Measurements from ENCODE around the gene UNG.
"Not testable (repeated sequence)": the region's sequence is repeated elsewhere in the genome, so short reads cannot be mapped to it uniquely, and the experiment has no call there.

Gene UNG

DNA sequence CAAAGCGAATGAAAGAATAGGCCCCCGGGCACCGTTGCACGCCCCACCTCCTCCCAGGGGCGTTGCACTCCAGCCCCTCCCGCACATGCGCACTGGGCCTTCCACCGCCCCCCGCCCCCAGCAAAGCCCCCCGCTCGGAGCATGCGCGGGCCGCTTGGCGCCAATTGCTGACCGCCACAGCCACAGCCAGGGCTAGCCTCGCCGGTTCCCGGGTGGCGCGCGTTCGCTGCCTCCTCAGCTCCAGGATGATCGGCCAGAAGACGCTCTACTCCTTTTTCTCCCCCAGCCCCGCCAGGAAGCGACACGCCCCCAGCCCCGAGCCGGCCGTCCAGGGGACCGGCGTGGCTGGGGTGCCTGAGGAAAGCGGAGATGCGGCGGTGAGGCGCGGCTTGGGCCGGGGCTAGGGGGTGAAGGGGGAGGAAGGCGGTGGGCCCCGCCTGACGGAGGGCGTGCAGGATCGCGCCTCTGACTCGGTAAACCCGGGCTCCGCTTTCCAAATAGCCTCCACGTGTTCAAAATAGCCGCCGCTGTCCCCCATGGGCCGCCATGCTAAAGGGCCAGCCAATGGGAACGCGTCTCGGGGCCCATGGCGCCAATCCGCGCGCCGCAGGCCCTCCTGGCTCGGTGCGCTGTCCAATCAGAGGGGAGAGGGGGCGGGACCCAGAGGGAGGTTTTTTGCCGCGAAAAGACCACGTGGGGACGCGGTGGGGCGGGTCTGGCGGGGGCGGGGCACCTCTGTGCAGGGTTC, at the start of gene UNG:
Gene UNG (plus strand): TSS at position 163 of the 748 bp plus-strand sequence. CDS start 83 bp downstream, at position 246.
- DNase-seq = peak; percentile 97

DNA sequence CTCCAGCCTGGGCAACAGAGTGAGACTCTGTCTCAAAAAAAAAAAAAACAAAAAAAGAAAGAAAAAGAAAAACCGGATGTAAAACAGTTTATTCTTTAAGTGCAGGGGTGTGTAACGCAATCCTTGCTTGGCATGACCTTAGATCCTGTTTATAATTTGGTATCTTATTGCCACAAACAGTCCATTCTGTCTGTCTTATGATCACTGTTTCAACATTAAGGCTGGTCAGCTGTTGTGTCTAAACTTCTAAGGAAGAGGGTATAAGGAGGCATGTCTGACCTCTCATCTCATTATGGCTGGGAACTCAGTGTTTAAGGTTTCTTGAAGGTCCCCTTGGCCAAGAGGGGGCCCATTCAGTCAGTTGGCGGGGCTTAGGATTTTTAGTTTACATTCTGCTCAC, 48.7 kb upstream of the UNG start:
- not testable (repeated sequence) for DNase-seq

DNA sequence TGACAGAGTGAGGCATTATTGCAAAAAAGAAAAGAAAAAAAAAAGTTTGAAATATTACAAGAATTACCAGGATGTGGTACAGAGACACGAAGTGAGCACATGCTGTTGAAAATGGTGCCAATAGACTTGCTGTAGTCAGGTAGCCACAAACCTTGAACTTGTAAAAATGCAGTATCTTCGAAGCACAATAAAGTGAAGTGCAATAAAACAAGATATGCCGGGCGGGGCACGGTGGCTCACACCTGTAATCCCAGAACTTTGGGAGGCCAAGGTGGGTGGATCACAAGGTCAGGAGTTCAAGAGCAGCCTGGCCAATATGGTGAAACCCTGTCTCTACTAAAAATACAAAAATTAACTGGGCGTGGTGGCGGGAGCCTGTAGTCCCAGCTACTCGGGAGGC, 47.6 kb upstream of the UNG start:
- DNase-seq = not testable (repeated sequence)

DNA sequence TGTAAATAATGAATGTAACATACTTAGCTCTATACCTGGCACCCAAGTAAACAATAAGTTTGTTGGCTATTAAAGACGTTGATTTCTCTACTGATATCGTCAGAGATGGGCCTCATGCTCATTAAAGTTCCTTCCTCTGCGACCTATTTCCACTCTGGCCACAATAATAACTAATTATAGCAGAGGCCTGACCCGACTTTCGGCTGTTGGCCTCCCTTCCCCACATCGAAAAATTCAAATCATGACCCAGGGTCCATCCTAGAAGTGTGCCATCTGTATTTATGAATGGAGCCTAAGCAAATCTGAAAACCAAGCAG, 45.3 kb upstream of the UNG start:
- no peak for DNase-seq

DNA sequence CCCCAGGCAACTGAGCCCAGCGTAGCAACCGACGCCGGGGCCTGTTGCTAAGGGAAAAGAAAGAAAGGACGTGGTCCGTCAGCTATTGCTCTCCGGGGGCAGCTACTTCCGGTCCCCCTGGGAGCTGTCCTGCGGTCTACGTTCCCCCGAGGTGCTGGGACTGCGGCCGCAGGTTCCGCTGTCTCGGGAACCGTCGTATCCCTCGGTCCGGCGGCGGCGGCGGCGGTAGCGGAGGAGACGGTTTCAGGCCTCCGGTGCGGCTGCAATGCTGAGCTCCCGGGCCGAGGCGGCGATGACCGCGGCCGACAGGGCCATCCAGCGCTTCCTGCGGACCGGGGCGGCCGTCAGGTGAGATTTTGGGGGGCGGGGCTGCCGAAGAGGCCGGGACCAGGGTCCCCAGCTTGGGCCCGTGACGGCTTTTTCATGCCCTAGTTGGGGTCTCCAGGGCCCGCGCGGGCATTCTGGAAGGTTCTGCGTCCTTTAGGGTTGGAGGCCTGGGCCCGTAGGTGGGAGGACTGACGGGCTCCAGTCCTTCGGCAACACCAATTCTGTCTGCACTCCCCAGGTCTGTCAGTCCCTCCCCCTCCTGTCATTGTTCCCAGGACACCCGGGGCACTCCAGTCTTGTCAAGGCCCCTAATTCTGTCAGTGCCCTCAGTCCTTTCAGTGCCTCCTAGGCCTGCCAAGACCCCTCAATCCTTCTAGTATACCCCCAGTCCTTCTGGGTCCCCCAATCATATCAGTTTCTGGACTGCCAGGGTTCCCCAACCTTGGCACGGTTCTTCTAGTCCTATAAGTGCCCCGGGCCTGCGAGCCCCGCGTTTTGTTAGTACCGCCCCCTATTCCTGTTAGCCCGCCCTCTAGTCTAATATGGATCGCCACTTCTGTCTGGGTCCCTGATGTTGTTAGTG, 44.7 kb upstream of the UNG start, which contains the start of gene USP30:
Gene USP30 (plus strand): TSS at position 163 of the 910 bp plus-strand sequence. CDS start 103 bp downstream, at position 266.
- DNase-seq = peak; percentile 84

DNA sequence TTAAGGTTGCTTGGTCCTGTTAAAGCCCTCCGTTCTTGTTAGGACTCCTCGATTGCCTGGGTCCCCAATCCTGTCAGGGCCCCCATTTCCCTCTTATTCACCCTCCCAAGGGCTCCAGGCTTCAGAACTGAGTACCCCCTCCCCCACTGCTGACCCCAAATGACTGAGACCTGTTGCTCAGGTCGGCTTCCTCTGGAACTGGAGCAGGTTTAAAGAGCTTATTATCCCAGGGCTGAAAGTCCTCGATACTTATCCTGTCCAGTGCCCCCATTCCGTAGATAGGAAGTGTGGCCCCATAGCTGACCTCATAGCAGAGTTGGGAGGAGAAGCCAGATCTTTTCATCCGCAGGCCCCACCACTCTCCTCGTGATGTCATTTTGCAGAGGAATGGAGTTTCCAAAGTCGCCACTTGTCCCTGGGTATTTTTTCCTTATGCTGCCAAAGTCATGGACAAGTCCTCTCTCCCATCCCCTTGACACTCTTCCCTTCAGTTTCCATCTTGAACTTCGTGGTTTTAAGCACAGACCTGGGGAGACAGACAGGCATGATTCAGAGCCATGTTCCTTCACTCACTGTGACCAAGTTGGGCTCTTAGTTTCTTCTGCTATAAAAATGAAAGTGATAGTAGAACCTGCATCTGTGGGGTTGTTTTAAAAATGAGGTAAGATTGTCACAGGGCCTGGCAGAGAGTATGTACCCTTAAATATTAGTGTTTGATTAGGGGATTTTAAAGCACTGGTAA, 43.8 kb upstream of the UNG start:
- no peak for DNase-seq

DNA sequence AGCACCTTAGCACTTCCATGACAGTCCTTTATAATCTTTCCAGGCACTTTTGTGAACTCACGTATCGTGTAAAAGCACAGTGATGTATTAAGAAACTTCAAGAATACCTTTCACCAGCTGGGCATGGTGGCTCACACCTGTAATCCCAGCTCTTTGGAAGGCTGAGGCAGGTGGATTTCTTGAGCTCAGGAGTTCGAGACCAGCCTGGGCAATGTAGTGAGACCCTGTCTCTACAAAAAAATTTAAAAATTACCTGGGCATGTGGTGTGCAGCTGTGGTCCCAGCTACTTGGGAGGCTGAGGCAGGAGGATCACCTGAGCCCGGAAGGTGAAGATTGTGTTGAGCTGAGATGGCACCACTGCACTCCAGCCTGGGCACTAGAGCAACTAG, 43.3 kb upstream of the UNG start:
- DNase-seq = not testable (repeated sequence)

DNA sequence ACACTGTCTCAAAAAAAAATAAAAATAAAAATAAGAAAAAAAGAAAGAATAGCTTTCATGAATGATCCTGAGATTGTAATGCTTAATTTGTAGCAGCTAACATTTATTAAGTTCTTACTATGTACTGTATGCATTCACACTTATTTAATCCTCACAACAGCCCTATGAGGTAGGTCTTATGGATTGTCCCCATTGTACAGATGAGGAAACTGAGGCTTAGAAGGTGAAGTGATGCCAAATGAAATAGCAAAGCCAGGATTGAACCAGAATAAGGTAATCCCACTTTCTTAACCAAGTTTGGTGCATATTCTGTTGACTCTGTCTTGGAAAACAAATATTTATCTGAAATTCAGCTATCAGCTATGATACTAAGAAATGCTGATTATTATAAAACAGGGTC, 42.9 kb upstream of the UNG start:
- DNase-seq = no peak

DNA sequence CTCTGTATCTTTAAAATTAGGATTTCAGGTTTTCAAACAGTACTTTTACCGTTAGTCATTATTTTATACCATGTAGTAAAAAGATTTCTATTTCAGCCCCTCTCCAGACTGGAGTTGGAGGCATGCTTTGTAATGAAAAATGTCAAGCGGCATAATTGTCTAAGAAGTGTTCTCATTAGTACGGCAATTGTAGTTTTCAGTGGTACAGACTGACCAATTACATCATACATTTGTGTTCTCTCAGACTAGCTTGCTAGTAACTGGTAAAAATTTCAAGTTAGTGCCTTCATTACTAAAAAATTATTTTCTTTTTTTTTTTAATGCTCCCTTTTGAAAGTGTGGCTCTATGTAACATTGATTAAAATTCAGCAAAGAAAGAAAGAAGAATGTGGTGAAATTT, 40.5 kb upstream of the UNG start:
- no peak for DNase-seq

DNA sequence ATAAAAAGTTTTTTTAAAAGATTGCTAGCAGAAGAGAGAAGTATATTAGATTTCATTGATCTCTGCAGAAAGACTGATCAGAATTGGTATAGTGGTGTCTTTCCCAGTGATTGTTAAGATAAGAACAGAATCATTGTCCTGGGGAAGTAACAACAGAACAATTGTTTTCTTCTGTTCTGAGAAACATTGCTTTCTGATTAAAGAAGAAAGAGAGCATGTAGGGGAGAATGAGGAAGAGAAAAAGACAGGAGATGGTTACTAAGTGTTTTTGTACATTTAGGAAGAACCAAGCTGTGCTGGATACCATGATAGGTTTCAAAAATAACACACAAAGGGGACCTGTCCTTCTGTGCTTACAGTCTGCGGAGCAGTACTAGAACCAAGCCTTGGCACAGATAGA, 40.0 kb upstream of the UNG start:
- DNase-seq = no peak

DNA sequence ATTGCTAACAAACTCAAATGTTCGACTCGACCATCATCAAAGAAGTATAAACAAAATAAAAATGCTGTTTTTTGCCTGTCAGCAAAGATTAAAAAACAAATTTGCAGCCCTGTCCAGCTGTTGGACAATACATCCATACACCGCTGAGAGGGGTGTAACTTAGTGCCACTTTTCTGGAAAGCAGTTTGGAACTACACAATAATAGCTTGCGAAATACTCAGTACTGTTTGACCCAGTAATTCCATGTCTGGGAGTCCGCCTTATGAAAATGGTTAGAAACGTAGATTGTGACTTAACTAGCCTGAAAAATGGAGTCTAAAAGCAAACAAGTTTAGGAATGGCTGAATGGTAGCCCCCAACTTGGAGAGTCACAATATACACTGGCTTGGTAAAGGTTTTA, 38.6 kb upstream of the UNG start:
- no peak for DNase-seq

DNA sequence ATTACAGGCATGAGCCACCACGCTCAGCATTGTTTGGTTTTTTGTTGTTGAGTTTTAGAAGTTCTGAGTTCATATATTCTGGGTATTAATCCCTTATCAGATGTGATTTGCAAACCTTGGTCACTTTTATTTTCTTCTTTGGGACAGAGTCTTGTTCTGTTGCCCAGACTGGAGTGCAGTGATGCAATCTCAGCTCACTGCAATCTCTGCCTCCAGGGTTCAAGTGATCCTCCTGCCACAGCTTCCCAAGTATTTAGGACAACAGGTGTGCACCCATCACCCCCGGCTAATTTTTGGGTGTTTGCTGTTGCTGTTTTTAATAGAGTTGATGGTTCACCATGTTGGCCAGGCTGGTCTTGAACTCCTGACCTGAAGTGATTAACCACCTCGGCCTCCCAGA, 33.3 kb upstream of the UNG start:
- DNase-seq = no peak

DNA sequence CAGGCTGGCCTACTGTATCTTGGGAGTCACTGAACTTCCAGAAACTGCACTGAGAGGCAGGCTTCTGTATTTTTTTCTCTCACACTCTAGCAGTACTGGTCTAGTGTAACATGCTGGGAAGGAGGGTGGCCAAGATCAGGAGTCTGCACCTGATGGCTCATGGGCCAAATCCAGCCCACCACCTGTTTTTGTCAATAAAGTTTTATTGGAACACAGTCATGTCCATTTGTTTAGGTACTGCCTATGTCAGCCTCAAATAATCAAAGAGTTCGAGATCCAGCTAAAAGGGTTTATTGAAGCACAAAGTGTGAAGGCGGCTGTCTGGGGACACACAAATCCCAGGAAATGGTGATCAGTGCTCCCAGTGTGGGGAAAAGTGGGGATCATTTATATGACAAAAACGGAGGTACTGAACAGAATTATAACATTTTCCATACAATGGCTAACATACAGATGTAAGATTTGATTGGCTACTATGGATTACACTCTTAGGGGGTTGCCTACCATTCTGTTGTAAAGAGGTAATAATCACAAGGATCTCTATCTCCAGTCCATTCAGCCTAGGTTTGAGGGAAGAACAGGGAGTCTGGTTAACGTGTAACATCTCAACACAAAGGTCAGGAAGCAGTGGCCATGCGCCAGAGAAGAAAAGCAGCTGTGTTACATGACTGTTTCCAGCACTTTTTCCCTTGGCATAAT, 32.1 kb upstream of the UNG start:
- DNase-seq = no peak

DNA sequence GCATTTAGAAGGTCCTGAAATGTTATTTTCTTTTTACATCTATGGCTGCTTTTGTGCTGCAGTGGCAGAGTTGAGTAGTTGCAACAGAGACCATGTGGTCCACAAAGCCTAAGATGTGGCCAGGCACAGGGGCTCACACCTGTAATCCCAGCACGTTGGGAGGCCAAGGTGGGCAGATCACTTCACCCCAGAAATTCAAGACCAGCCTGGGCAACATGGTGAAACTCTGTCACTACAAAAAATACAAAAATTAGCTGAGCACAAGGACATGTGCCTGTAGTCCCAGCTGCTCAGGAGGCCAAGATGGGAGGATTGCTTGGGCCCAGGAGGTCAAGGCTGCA, 31.6 kb upstream of the UNG start:
- no peak for DNase-seq

DNA sequence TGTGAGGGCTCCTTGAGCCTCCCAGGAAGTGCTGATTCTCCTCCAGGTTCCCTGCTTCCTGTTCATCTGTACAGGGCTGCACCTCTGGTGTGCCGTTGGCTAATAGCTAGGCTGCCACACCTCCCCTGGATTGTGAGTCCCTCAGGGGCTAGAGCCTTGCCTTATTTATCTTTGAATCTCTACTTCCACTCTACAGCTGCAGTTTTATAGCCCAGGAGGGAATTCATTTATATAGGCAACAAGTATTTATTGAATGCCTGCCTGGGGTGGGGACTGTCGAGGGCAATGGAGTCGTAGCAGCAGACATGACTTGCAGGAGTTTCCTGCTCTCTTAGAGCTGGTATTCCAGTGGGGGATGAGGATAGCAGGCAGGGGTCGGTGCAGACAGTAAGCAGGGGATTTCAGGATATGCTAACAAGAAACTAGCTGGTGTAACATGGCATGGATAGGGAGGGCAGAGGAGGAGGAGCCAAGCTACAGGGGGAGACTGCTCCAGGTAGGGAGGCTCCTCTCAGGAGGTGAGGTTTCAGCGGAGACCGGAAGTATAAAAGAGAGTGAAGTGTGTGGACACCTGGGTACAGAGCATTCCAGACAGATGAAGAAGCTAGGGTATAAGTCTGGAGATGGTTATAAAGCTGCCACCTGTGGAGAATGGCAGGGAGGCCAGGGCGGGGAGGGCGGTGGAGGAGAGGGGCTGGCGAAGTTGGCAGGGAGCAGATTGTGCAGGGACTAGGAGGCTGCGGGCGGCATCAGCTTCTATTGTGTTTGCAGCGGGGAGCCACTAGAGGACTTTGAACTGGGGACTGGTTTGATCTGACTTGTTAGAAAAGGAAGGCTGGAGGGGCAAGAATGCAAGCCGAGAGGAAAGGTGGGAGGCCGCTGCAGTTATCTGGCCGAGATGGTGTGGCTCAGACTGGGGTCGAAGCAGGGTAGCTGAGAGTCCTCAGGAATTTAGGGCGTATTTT, 27.8 kb upstream of the UNG start:
- DNase-seq = no peak

DNA sequence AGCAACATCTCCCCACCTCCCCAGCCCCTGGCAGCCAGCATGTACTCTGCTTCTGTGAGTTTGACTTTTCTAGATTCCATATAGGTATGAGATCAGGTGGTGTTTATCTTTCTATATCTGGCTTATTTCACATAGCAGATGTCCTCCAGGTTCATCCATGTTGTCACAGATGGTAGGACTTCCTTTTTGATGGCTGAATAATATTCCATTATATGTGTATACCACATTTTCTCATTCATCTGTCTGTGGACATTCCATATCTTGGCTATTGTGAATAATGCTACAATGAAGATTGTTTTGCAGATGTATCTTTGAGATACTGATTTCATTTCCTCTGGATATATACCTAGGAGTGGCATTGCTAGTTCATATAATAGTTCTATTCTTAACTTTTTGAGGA, 22.5 kb upstream of the UNG start:
- DNase-seq = no peak

DNA sequence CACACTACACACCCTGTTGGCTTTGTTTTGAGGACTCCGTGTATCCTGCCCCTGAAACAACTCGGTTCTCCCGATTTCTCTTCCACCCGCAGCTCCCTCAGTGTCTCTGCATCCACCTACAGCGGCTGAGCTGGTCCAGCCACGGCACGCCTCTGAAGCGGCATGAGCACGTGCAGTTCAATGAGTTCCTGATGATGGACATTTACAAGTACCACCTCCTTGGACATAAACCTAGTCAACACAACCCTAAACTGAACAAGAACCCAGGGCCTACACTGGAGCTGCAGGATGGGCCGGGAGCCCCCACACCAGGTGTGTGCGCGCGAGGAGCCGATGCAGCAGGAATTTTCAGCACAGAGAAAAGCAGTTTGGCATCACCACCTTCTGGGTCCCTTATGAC, 14.6 kb upstream of the UNG start:
- DNase-seq = no peak

DNA sequence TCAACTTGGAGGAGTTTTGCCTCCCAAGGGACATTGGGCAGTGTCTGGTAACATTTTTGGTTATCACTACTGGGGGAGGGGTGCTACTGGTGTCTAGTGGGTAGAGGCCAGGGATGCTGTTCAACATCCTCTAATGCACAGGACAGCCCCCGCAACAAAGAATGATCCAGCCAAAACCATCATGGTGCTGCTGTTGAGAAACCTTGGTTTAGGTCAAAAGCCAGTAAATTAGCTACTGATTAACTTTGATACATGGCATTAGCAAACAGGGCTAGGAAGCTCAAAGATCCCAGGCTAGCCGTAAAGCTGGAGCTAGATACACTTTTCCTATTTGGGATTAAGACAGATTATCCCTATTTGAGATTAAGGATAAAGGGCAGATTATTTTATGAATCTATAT, 13.0 kb upstream of the UNG start:
- DNase-seq = no peak

DNA sequence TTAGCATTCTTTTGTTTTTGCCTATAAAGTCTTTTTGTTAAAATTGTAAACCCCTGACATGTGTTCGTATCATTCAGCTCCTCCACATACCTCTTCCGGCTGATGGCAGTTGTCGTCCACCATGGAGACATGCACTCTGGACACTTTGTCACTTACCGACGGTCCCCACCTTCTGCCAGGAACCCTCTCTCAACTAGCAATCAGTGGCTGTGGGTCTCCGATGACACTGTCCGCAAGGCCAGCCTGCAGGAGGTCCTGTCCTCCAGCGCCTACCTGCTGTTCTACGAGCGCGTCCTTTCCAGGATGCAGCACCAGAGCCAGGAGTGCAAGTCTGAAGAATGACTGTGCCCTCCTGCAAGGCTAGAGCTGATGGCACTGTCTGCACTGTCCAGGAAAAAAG, 11.8 kb upstream of the UNG start:
- DNase-seq = no peak

DNA sequence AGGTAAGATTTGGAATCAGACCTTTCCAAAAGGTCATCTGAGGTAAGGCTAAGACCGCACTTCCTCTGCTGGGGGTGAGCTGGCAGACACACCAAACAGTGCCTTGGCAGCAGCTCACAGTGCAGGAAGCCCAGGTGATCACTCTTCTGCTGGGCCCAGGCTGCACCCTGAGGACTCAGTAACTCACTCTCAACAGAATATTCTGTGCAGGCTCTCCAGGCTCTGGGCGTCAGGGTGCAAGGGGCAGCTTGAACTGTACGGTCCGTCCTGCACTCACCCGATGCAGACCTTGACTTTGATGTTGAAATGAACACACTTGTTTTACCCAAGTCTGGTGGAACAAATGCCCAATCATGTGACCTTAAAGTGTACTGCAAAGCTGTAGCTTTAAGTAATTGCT, 10.1 kb upstream of the UNG start:
- DNase-seq = no peak

DNA sequence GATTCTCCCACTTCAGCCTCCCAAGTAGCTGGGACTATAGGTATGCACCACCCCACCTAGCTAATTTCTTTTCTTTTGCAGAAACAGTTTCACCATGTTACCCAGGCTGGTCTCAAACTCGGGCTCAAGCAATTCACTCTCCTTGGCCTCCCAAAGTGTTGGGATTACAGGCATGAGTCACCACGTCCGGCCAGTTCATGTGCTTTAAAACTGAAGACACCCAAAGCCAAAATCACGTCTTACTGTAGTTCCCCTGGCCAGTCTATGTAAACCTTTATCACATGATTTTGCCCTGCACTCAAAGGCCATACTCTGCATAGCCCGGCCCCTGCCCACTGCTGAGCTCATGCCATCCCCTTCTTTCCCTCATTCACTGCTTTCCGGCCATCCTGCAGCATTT, 8.6 kb upstream of the UNG start:
- no peak for DNase-seq

DNA sequence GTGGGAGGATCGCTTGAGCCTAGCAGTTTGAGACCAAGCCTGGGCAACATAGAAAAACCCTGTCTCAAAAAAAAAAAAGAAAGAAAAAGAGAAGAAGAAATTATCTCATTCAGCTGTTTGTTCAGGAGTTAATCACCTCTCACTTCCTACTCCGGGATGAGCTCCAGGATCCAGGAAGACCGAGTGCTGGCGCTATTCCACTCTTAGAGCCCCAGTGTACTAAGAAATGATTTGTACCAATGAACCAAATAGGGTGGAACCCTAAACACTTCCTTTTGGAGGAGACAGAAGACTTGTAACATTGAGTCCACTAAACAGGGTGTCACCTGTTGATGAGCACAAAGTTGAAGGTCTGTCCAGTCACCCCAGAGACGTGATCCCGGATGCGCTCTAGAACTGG, 7.7 kb upstream of the UNG start:
- no peak for DNase-seq

Data from activated CD8-positive, alpha-beta memory T cell treated with anti-CD3 and anti-CD28 coated beads, Interleukin-2, amount 50 U/mL, for 4 hours (primary cell).